Activated CD8-positive, alpha-beta T cell treated with anti-CD3 and anti-CD28 coated beads, Interleukin-2, amount 10 ng/mL, durations not matched to agents 7 days and 5 days (primary cell): ENCODE results near the gene HDGFL3. TPM values are rescaled to one million over a fixed set of nuclear protein-coding genes. Genes with fewer than 3 reads are reported as not detected.
"Not testable (repeated sequence)": the region's sequence is repeated elsewhere in the genome, so short reads cannot be mapped to it uniquely, and the experiment has no call there.

Source experiments
- ATAC-seq: fragments of 150-1000 bp; cut with Tn5 transposase; one replicate; pipeline ENCODE4 v1.10.0; 2021; ENCODE audit warnings: moderate library complexity
- CTCF ChIA-PET: fragments of 350-600 bp; sonication (Branson Sonifier 250); formaldehyde crosslinking; loops from one replicate; lab custom pipeline; 2021; ENCODE audit warnings: antibody characterized with exemption; lab: Charles Lee
- POLR2A ChIA-PET: fragments of 350-600 bp; sonication (Branson Sonifier 250); formaldehyde crosslinking; loops from one replicate; lab custom pipeline; 2021; ENCODE audit warnings: antibody characterized with exemption; lab: Charles Lee
- DNase-seq: peaks from one replicate; pipeline ENCODE4 v3.0.0-alpha.2; 2020
- H3K27ac Mint-ChIP-seq: one replicate; pipeline ENCODE4 v1.8.0; 2021; ENCODE audit warnings: mild to moderate bottlenecking, mixed read lengths
- H3K27me3 Mint-ChIP-seq: one replicate; pipeline ENCODE4 v1.8.0; 2021; ENCODE audit warnings: low read depth, mixed read lengths
- H3K36me3 Mint-ChIP-seq: one replicate; pipeline ENCODE4 v1.8.0; 2021; ENCODE audit warnings: low read depth, mixed read lengths
- H3K4me1 Mint-ChIP-seq: one replicate; pipeline ENCODE4 v1.8.0; 2021; ENCODE audit warnings: low read depth, mixed read lengths
- H3K4me3 Mint-ChIP-seq: one replicate; pipeline ENCODE4 v1.8.0; 2021; ENCODE audit warnings: mild to moderate bottlenecking, mixed read lengths
- H3K9me3 Mint-ChIP-seq: one replicate; pipeline ENCODE4 v1.8.0; 2022; ENCODE audit warnings: mixed read lengths; ENCODE audit not compliant: insufficient read depth
- total RNA-seq, 2 experiments: library from RNA; stranded (reverse); gene quantifications; one replicate each; pipeline ENCODE4 v1.2.3, GENCODE V29; 2021

Gene HDGFL3
- total RNA-seq, 2 experiments from 2014 or later = 76.8 to 79.7 TPM

DNA sequence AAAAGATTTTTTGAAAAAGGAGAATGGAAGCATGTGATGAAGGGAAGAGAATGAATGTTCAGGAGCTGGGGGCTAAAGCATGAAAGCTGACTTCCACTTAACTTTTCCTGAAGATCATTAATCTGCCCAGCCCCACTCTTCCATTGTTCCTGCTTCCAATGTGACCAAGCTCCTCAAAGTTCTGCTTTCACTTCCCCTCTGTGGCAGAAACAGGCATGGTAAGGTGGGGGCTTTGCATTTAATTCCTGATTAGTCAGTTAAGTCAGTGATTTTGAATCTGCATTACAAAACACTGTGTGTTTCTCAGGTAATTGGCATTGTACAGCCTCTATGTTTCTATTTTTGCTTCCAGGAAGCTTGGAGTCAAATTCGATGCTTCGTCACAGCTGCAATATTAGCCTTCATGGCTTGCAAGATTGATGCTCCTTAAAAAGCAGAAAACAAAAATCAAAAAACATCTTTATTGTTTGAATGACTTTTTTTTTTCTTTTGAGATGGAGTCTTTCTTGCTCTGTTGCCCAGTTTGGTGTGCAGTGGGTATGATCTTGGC lies 107.5 kb downstream of the HDGFL3 start:
- ChIA-PET CTCF (interaction anchor here (0.6 kb wide), 1 partner anchor 176 kb away, joined by 3 read pairs; no protein-coding TSS in a partner anchor), POLR2A (no interaction called here)
- Mint-ChIP-seq H3K4me3 (no peak overlapping the region), H3K9me3 (peaks cover 15% of the 10 kb centered on the region), H3K27ac (no peak overlapping the region), H3K27me3 (peaks cover 50% of the 10 kb centered on the region), H3K36me3 (peaks cover 4% of the 10 kb centered on the region), H3K4me1 (no peaks in the 10 kb centered on the region)
- ATAC-seq (no peak), DNase-seq (no peak)

- Mint-ChIP-seq H3K9me3 (peaks cover 15% of the 10 kb centered on the region), H3K4me1 (no peaks in the 10 kb centered on the region), H3K36me3 (peaks cover 4% of the 10 kb centered on the region), H3K27me3 (peaks cover 49% of the 10 kb centered on the region), H3K4me3 (no peak overlapping the region), H3K27ac (no peak overlapping the region)
- POLR2A ChIA-PET = no interaction called here
- ATAC-seq = no peak
- DNase-seq = no peak
- CTCF ChIA-PET = no interaction called here
Measured at GRCh38 chr15:83099290-83099689, 108.3 kb downstream of the HDGFL3 start.

- ATAC-seq = no peak
- POLR2A ChIA-PET = no interaction called here
- peaks cover 15% of the 10 kb centered on the region for H3K9me3 Mint-ChIP-seq
- H3K27ac Mint-ChIP-seq = no peak overlapping the region
- no peak for DNase-seq
- H3K27me3 Mint-ChIP-seq = peaks cover 45% of the 10 kb centered on the region
- CTCF ChIA-PET = interaction anchor here (1.3 kb wide), 1 partner anchor 27 kb away, joined by 3 read pairs; no protein-coding TSS in a partner anchor
- H3K36me3 Mint-ChIP-seq = peaks cover 4% of the 10 kb centered on the region
- no peaks in the 10 kb centered on the region for H3K4me1 Mint-ChIP-seq
- H3K4me3 Mint-ChIP-seq = no peak overlapping the region
Measured at GRCh38 chr15:83098079-83098478, 109.5 kb downstream of the HDGFL3 start.

- peaks cover 6% of the 10 kb centered on the region for H3K4me1 Mint-ChIP-seq
- H3K4me3 Mint-ChIP-seq = no peak overlapping the region
- DNase-seq (no peak), ATAC-seq (no peak)
- peaks cover 8% of the 10 kb centered on the region for H3K9me3 Mint-ChIP-seq
- POLR2A ChIA-PET = interaction anchor here (1.5 kb wide), 1 partner anchor 27 kb away, joined by 4 read pairs; no protein-coding TSS in a partner anchor
- CTCF ChIA-PET = no interaction called here
- peaks cover 30% of the 10 kb centered on the region for H3K27me3 Mint-ChIP-seq
- H3K36me3 Mint-ChIP-seq = peaks cover 4% of the 10 kb centered on the region
- no peak overlapping the region for H3K27ac Mint-ChIP-seq
Measured at GRCh38 chr15:83094583-83094982, 113.0 kb downstream of the HDGFL3 start.

GRCh38 chr15:83092309-83092976 lies 115.2 kb downstream of the HDGFL3 start:
- Mint-ChIP-seq H3K36me3 (no peaks in the 10 kb centered on the region), H3K4me3 (no peak overlapping the region), H3K4me1 (peaks cover 6% of the 10 kb centered on the region), H3K27me3 (peaks cover 23% of the 10 kb centered on the region), H3K9me3 (peaks cover 4% of the 10 kb centered on the region), H3K27ac (peak overlapping the region; percentile 1)
- POLR2A ChIA-PET = no interaction called here
- CTCF ChIA-PET = no interaction called here
- DNase-seq (no peak), ATAC-seq (peak; percentile 53)

- POLR2A ChIA-PET, H3K27ac Mint-ChIP-seq, ATAC-seq, CTCF ChIA-PET, H3K9me3 Mint-ChIP-seq, DNase-seq, H3K4me1 Mint-ChIP-seq, H3K4me3 Mint-ChIP-seq, H3K36me3 Mint-ChIP-seq: not testable (repeated sequence)
- peaks cover 22% of the 10 kb centered on the region for H3K27me3 Mint-ChIP-seq
Measured at GRCh38 chr15:83091965-83092308, 115.7 kb downstream of the HDGFL3 start.

DNA sequence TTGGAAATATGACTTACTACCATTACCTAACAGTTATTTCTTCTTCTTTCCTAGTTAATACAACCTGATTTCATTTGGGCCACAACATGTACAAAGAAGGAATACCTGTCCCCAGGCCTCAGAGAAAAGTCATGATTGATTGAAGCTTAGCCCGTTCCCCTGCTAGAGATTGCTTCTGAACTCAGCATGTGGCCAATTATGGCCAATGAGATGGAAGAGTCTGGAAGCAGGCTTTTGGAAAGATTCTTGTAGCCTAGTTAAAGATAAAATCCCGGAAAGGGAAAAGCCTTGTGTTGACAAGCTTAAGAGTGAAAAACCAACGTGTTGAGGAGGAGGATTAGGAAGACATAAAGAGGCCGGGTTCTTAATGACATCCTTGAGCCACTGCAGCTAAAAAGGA lies 117.2 kb downstream of the HDGFL3 start:
- CTCF ChIA-PET = interaction anchor here (1.0 kb wide), 1 partner anchor 15 kb away, joined by 3 read pairs; no protein-coding TSS in a partner anchor
- Mint-ChIP-seq H3K27ac (no peak overlapping the region), H3K9me3 (no peaks in the 10 kb centered on the region), H3K4me1 (peaks cover 6% of the 10 kb centered on the region), H3K36me3 (no peaks in the 10 kb centered on the region), H3K4me3 (no peak overlapping the region), H3K27me3 (peaks cover 16% of the 10 kb centered on the region)
- DNase-seq = no peak
- POLR2A ChIA-PET = no interaction called here
- ATAC-seq = no peak

DNA sequence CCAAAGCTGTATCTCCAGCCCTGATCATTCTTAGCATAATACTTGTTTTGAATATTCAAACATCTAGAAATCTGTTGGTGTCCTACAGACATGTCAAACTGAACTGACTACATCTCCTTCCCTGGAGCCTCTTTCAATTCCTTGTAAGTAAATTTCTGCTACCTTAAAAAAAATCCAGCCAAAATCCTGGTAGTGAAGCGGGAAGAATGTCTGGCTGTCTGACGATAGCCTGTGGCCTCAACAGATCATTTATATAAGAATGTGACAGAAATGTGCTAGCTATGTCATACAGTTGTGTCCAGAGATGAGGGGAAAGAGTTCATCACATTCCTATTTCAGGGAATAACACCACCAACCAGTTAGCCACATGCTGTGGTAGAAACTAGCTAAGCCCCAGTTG lies 118.7 kb downstream of the HDGFL3 start:
- peaks cover 6% of the 10 kb centered on the region for H3K4me1 Mint-ChIP-seq
- no peak for DNase-seq
- POLR2A ChIA-PET = no interaction called here
- no peak for ATAC-seq
- H3K9me3 Mint-ChIP-seq = peaks cover 3% of the 10 kb centered on the region
- H3K27ac Mint-ChIP-seq = no peak overlapping the region
- peaks cover 18% of the 10 kb centered on the region for H3K27me3 Mint-ChIP-seq
- CTCF ChIA-PET = no interaction called here
- no peaks in the 10 kb centered on the region for H3K36me3 Mint-ChIP-seq
- H3K4me3 Mint-ChIP-seq = no peak overlapping the region

DNA sequence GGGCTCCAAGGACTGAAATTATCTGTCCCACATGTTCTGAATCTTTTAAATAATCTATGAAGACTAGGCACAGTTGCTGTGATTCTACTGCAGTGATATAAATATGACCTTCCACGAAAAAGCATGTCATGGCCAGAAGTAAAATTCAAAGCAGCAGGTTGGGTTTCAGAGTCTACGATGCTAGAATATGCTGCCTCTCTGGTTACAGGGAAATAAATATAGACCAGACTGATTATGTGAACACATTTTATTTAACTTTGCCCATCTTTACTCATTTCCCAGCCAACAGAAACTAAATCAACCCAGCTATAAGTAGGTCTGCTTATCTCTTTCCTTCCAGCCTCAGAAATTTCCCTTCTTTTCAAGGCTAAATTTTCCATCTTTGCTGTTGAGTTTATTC lies 120.0 kb downstream of the HDGFL3 start:
- ATAC-seq (no peak), DNase-seq (no peak)
- no peaks in the 10 kb centered on the region for H3K36me3 Mint-ChIP-seq
- H3K4me3 Mint-ChIP-seq = no peak overlapping the region
- H3K9me3 Mint-ChIP-seq = peaks cover 3% of the 10 kb centered on the region
- POLR2A ChIA-PET = no interaction called here
- CTCF ChIA-PET = interaction anchor here (0.7 kb wide), 1 partner anchor 28 kb away, joined by 3 read pairs; no protein-coding TSS in a partner anchor
- peaks cover 21% of the 10 kb centered on the region for H3K27me3 Mint-ChIP-seq
- H3K4me1 Mint-ChIP-seq = peaks cover 6% of the 10 kb centered on the region
- H3K27ac Mint-ChIP-seq = no peak overlapping the region

GRCh38 chr15:83085864-83086552 lies 121.6 kb downstream of the HDGFL3 start:
- H3K9me3 Mint-ChIP-seq, POLR2A ChIA-PET, ATAC-seq, H3K4me1 Mint-ChIP-seq, DNase-seq, CTCF ChIA-PET, H3K4me3 Mint-ChIP-seq, H3K36me3 Mint-ChIP-seq, H3K27ac Mint-ChIP-seq: not testable (repeated sequence)
- H3K27me3 Mint-ChIP-seq = peaks cover 26% of the 10 kb centered on the region

- POLR2A ChIA-PET, ATAC-seq, H3K27ac Mint-ChIP-seq, H3K4me3 Mint-ChIP-seq, CTCF ChIA-PET, H3K9me3 Mint-ChIP-seq, H3K36me3 Mint-ChIP-seq, DNase-seq, H3K4me1 Mint-ChIP-seq: not testable (repeated sequence)
- peaks cover 26% of the 10 kb centered on the region for H3K27me3 Mint-ChIP-seq
Measured at GRCh38 chr15:83085461-83085860, 122.2 kb downstream of the HDGFL3 start.
